ENCODE measurements around the gene ALOXE3. TPM values are rescaled to one million over a fixed set of nuclear protein-coding genes. Genes with fewer than 3 reads are reported as not detected.
A peak's percentile ranks its signal among the peaks of the same experiment; 100 is the strongest.

The ALOXE3 gene
- total RNA-seq, 1 donor from 2014 or later = not detected

DNA sequence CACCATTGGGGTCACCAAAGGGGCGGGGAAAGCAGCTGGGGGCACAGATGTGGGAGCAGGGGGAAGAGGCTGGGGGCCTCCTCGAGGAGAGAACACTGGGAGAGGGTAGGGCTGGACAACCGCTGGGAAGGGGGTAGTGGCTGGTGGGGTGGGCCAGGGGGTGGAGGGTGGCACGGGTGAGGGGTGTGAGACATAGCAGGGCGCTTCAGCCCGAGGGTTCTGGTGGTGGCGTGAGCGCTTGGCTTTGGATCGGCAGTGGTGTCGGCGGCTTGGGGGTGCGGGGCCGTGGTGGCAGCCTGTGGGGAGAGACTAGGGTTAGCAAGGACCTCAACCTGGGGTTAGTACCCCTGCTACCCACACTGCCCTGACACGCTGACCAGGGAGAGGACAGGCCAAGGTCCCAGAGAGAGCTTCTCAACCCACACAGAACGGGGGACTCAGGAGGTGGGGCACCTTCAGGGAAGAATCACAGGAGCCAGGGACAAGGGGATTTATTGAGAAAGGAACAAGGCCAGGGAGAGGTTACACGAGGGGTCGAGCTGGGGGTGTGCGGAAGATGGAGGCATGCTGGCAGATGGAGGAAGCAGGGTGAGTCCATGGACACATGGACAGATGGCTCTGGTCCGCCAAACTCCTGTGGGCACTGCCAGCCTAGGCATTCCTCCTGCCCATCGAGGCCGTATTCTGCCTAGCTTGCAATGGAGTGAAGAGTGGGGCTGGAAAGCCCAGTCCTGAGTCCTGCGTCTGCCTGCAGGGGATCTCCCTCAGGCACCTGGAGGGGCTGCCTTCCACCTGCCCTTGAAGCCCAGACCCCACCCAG lies 25.5 kb upstream of the ALOXE3 start:
- Mint-ChIP-seq H3K27ac (no peak overlapping the region), H3K4me1 (no peaks in the 10 kb centered on the region), H3K4me3 (no peak overlapping the region), H3K36me3 (peaks cover 24% of the 10 kb centered on the region), H3K9me3 (no peaks in the 10 kb centered on the region), H3K27me3 (ENCODE audit: insufficient read depth, low read depth) (peaks cover 5% of the 10 kb centered on the region)
- Histone ChIP-seq H3K79me2 (ENCODE audit: low read depth) (no peaks in the 10 kb centered on the region), H3F3A (ENCODE audit: low read depth) (peaks cover 10% of the 10 kb centered on the region), H2AFZ (replicated peaks) (no peak overlapping the region), H3K4me1 (no peaks in the 10 kb centered on the region), H3K27me3 (no peaks in the 10 kb centered on the region), H3K27ac (no peak overlapping the region), H3K9ac (no peak overlapping the region), H3K4me3 (no peak overlapping the region), H3K36me3 (no peaks in the 10 kb centered on the region), H3K9me3 (ENCODE audit: low read depth) (no peaks in the 10 kb centered on the region), H4K20me1 (ENCODE audit: low read depth) (peaks cover 7% of the 10 kb centered on the region), H3K4me2 (no peak overlapping the region)
- no peak for DNase-seq (ENCODE audit: low spot score)
- TF ChIP-seq EZH2 (IDR thresholded peaks at IDR 0.05) = no peak
- no peak for TF ChIP-seq EZH2phosphoT487 (IDR thresholded peaks at IDR 0.05)
- TF ChIP-seq, protein P1, sequence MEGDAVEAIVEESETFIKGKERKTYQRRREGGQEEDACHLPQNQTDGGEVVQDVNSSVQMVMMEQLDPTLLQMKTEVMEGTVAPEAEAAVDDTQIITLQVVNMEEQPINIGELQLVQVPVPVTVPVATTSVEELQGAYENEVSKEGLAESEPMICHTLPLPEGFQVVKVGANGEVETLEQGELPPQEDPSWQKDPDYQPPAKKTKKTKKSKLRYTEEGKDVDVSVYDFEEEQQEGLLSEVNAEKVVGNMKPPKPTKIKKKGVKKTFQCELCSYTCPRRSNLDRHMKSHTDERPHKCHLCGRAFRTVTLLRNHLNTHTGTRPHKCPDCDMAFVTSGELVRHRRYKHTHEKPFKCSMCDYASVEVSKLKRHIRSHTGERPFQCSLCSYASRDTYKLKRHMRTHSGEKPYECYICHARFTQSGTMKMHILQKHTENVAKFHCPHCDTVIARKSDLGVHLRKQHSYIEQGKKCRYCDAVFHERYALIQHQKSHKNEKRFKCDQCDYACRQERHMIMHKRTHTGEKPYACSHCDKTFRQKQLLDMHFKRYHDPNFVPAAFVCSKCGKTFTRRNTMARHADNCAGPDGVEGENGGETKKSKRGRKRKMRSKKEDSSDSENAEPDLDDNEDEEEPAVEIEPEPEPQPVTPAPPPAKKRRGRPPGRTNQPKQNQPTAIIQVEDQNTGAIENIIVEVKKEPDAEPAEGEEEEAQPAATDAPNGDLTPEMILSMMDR (IDR thresholded peaks at IDR 0.05) = no peak

- no peaks in the 10 kb centered on the region for H3K79me2 ChIP-seq (ENCODE audit: low read depth)
- DNase-seq (ENCODE audit: low spot score) = no peak
- Mint-ChIP-seq H3K4me3 (no peak overlapping the region), H3K4me1 (no peaks in the 10 kb centered on the region), H3K36me3 (peaks cover 24% of the 10 kb centered on the region), H3K27ac (no peak overlapping the region), H3K9me3 (no peaks in the 10 kb centered on the region), H3K27me3 (ENCODE audit: insufficient read depth, low read depth) (peaks cover 5% of the 10 kb centered on the region)
- TF ChIP-seq, protein P1 (IDR thresholded peaks at IDR 0.05) = no peak
- no peak for TF ChIP-seq EZH2phosphoT487 (IDR thresholded peaks at IDR 0.05)
- TF ChIP-seq EZH2 (IDR thresholded peaks at IDR 0.05) = no peak
- H3K4me1 ChIP-seq = no peaks in the 10 kb centered on the region
- H3K27ac ChIP-seq = no peak overlapping the region
- H3K9ac ChIP-seq = no peak overlapping the region
- H2AFZ ChIP-seq (replicated peaks) = no peak overlapping the region
- no peak overlapping the region for H3K4me2 ChIP-seq
- H4K20me1 ChIP-seq (ENCODE audit: low read depth) = peaks cover 7% of the 10 kb centered on the region
- no peak overlapping the region for H3K4me3 ChIP-seq
- no peaks in the 10 kb centered on the region for H3K27me3 ChIP-seq
- H3K36me3 ChIP-seq = no peaks in the 10 kb centered on the region
- peaks cover 18% of the 10 kb centered on the region for H3F3A ChIP-seq (ENCODE audit: low read depth)
- H3K9me3 ChIP-seq (ENCODE audit: low read depth) = no peaks in the 10 kb centered on the region
Measured at GRCh38 chr17:8142887-8143580, 24.7 kb upstream of the ALOXE3 start.

DNA sequence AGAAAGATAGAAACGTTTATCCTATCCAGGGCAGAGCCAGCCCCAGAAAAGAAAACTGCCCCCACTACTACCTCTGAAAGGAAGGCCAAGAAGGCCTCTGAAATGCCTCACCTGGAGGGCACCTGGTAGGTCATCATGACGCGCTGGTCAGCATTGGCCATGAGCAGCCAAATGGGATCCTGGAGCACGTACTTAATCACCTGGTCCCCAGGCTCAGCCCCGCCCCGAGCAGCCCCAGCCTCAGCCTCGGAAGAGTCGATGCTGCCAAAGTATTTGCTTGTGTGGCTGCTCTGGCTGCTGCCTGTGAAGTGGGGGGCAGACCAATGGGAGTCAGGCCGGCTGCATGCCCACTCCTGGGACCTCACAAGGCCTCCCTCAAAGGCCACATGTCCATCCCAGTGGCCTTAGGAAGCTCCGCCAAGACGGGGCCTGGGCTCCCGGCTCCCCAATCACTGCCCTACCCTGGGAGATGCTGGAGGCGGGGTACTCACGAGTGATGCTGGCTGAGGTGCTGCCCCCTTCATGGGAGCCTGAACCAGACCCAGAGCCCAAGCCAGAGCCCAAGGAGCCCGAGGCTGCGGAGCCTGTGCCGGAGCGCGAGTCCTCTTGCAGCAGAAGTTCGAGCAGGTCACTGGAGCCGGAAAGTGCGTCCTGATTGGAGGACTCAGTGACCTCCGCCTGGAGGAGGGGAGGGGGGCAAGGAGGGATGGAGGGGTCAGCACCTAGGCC lies 24.0 kb upstream of the ALOXE3 start:
- Mint-ChIP-seq H3K27me3 (ENCODE audit: insufficient read depth, low read depth) (peaks cover 5% of the 10 kb centered on the region), H3K4me3 (peak overlapping the region; percentile 27), H3K27ac (no peak overlapping the region), H3K4me1 (no peaks in the 10 kb centered on the region), H3K9me3 (no peaks in the 10 kb centered on the region), H3K36me3 (peaks cover 24% of the 10 kb centered on the region)
- peaks cover 5% of the 10 kb centered on the region for H3K27me3 ChIP-seq
- no peaks in the 10 kb centered on the region for H3K4me1 ChIP-seq
- no peaks in the 10 kb centered on the region for H3K79me2 ChIP-seq (ENCODE audit: low read depth)
- TF ChIP-seq EZH2 (IDR thresholded peaks at IDR 0.05) (no peak), EZH2phosphoT487 (IDR thresholded peaks at IDR 0.05) (no peak)
- TF ChIP-seq, protein P1 (IDR thresholded peaks at IDR 0.05) = no peak
- peaks cover 7% of the 10 kb centered on the region for H4K20me1 ChIP-seq (ENCODE audit: low read depth)
- H3K36me3 ChIP-seq = no peaks in the 10 kb centered on the region
- no peak for DNase-seq (ENCODE audit: low spot score)
- H3F3A ChIP-seq (ENCODE audit: low read depth) = peaks cover 25% of the 10 kb centered on the region
- H3K4me2 ChIP-seq = no peak overlapping the region
- H3K27ac ChIP-seq = no peak overlapping the region
- H3K9ac ChIP-seq = no peak overlapping the region
- no peak overlapping the region for H2AFZ ChIP-seq (replicated peaks)
- H3K4me3 ChIP-seq = no peak overlapping the region
- no peaks in the 10 kb centered on the region for H3K9me3 ChIP-seq (ENCODE audit: low read depth)

Measured in neural progenitor cell (in vitro differentiated cells).